Kidney epithelial cell (primary cell): ENCODE results near the gene PHYKPL. TPM values are rescaled to one million over a fixed set of nuclear protein-coding genes. Genes with fewer than 3 reads are reported as not detected.

Experiments used
- DNase-seq: peaks from one replicate; pipeline ENCODE4 v3.0.0-alpha.2; 2010; ENCODE audit warnings: low read depth
- H3K27me3 ChIP-seq: 2 replicates; pipeline ENCODE4 v1.6.0; 2011; ENCODE audit warnings: low read length; ENCODE audit not compliant: control insufficient read depth, insufficient read depth
- H3K36me3 ChIP-seq: 2 replicates; pipeline ENCODE4 v1.5.1; 2011; ENCODE audit warnings: low read length; ENCODE audit not compliant: control insufficient read depth, insufficient read depth
- H3K4me3 ChIP-seq: 2 replicates; pipeline ENCODE4 v1.5.1; 2011; ENCODE audit warnings: low read depth, mild to moderate bottlenecking, control low read depth, low read length
- total RNA-seq: library from RNA; depleted of rRNA; stranded (reverse); fragments of >200 nt; gene quantifications from 2 replicates; pipeline ENCODE4 v1.2.3, GENCODE V29; 2015
- TF ChIP-seq, protein P1 (sequence below): IDR thresholded peaks from 2 replicates; pipeline ENCODE4 v1.5.1; 2011; ENCODE audit warnings: mild to moderate bottlenecking, moderate library complexity, low read length, control low read depth, inconsistent platforms; ENCODE audit not compliant: insufficient read depth, poor library complexity, severe bottlenecking

Gene PHYKPL
- total RNA-seq, 1 donor from 2014 or later, result 18.7 TPM

GRCh38 chr5:178221853-178222252 is 10.7 kb downstream of the PHYKPL start:
- no peaks in the 10 kb centered on the region for H3K36me3 ChIP-seq
- no peaks in the 10 kb centered on the region for H3K27me3 ChIP-seq
- H3K4me3 ChIP-seq, result no peak overlapping the region
- no peak for DNase-seq
- TF ChIP-seq, protein P1, sequence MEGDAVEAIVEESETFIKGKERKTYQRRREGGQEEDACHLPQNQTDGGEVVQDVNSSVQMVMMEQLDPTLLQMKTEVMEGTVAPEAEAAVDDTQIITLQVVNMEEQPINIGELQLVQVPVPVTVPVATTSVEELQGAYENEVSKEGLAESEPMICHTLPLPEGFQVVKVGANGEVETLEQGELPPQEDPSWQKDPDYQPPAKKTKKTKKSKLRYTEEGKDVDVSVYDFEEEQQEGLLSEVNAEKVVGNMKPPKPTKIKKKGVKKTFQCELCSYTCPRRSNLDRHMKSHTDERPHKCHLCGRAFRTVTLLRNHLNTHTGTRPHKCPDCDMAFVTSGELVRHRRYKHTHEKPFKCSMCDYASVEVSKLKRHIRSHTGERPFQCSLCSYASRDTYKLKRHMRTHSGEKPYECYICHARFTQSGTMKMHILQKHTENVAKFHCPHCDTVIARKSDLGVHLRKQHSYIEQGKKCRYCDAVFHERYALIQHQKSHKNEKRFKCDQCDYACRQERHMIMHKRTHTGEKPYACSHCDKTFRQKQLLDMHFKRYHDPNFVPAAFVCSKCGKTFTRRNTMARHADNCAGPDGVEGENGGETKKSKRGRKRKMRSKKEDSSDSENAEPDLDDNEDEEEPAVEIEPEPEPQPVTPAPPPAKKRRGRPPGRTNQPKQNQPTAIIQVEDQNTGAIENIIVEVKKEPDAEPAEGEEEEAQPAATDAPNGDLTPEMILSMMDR, result no peak

DNA sequence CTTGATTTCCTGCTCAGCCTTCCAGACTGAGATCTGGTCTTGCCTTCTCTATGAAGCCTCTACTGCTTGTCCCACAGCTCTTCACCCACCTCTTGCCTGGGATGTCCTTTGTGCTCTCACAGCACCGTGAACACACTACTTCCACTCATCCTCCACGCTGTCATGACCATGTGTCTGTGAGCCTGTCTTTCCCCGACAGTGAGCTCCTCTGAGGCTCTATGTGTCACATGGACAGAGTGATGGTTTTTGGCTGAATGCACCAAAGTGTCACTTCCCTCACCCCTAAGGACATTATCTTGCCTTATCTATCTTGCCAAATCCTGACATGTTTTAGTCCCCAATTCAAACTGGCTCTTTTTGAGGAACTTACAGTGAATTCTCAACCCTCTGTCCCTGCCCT is 11.3 kb downstream of the PHYKPL start:
- H3K36me3 ChIP-seq, result no peaks in the 10 kb centered on the region
- TF ChIP-seq, protein P1, result no peak

DNA sequence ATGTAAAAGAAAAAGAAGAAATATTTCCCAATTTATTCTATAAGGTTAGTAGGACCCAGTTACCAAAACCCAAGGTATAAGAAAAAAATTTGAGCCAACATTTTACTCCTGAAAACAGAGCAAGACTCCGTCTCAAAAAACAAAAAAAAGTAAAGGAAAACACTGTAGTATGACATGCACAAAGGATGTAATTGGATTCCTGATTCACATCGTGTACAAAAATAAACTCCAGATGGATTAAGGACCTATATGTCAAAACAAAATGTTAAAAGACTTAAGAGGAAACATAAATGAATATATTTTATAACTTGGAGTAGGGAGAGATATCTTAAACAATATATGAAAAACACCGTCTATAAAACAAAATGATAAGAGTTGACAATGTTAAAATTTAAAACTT is 13.8 kb downstream of the PHYKPL start:
- H3K27me3 ChIP-seq, result no peaks in the 10 kb centered on the region
- H3K4me3 ChIP-seq, result no peak overlapping the region
- TF ChIP-seq, protein P1, result no peak
- DNase-seq, result no peak
- H3K36me3 ChIP-seq, result peaks cover 5% of the 10 kb centered on the region

More for the DNA sequence above, 11.3 kb downstream of the PHYKPL start:
- Histone ChIP-seq H3K4me3 (no peak overlapping the region), H3K27me3 (no peaks in the 10 kb centered on the region)
- no peak for DNase-seq

DNA sequence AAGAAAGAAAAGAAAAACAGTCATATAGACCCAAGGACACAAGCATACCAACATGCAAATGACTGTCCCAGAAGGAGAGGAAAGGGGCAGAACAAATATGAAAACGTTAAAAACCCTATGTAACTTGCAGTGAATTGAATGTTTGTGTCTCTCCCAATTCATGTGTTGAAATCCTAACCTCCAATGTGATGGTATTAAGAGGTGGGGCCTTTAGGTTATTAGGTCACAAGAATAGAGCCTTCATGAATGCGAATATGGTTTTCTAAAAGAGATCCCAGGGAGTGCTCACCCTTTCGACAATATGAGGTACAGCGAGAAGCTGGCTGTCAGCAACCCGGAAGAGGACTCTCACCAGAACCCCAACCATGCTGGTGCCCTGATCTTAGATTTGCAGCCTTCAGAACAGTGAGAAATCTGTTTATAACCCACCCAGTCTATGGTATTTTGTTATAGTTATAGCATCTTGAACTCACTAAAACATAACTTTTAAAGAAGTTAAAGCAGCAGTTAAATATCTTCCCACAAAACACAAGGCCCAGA is 14.3 kb downstream of the PHYKPL start:
- no peaks in the 10 kb centered on the region for H3K27me3 ChIP-seq
- peaks cover 5% of the 10 kb centered on the region for H3K36me3 ChIP-seq
- no peak for DNase-seq
- TF ChIP-seq, protein P1, result no peak
- no peak overlapping the region for H3K4me3 ChIP-seq

DNA sequence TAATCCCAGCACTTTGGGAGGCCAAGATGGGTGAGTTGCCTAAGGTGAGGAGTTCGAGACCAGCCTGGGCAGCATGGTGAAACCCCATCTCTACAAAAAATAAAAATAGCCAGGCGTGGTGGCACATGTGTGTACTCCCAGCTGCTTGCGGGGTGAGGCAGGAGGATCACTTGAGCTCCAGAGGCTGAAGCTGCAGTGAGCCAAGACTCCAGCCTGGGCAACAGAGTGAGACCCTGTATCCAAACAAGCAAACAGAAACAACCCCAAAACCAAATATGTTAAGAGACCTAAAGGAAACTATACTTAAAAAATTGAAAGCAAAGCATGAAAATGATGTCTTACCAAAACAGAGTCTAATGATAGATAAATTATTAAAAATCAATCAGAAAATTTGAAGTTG is 15.8 kb downstream of the PHYKPL start:
- no peak for DNase-seq
- H3K27me3 ChIP-seq, result no peaks in the 10 kb centered on the region
- H3K4me3 ChIP-seq, result no peak overlapping the region
- peaks cover 10% of the 10 kb centered on the region for H3K36me3 ChIP-seq
- TF ChIP-seq, protein P1, result no peak

- H3K36me3 ChIP-seq, result peaks cover 12% of the 10 kb centered on the region
- DNase-seq, result no peak
- no peaks in the 10 kb centered on the region for H3K27me3 ChIP-seq
- no peak overlapping the region for H3K4me3 ChIP-seq
- TF ChIP-seq, protein P1, result no peak
These were observed 16.5 kb downstream of the PHYKPL start for GRCh38 chr5:178216088-178216534.
